K562 (cell line): ENCODE data around the gene AASDH. TPM values are rescaled to one million over a fixed set of nuclear protein-coding genes. Genes with fewer than 3 reads are reported as not detected.
A peak's percentile ranks its signal among the peaks of the same experiment; 100 is the strongest.

Experiments used
- CBX1 ChIP-seq: sonication (generic); IDR thresholded peaks from 2 replicates; pipeline ENCODE4 v1.6.1; 2016; ENCODE audit warnings: antibody characterized with exemption, low read depth, mild to moderate bottlenecking
- OTX1 ChIP-seq: fragments of 450-650 bp; formaldehyde crosslinking; IDR thresholded peaks from 2 replicates; pipeline ENCODE4 v1.4.0; 2022; ENCODE audit warnings: mild to moderate bottlenecking
- PHF8 ChIP-seq: fragments of 200-600 bp; sonication (generic); IDR thresholded peaks from 2 replicates; pipeline ENCODE4 v1.6.1; 2012; ENCODE audit warnings: mixed run types, mild to moderate bottlenecking, inconsistent platforms, low read length, moderate library complexity, borderline replicate concordance
- POLR2AphosphoS5 ChIP-seq: IDR thresholded peaks from 2 replicates; pipeline ENCODE4 v1.6.1; 2011; ENCODE audit warnings: mild to moderate bottlenecking, low read depth, low read length, moderate library complexity; ENCODE audit not compliant: control insufficient read depth, insufficient read depth
- SIN3A ChIP-seq, 2 experiments: fragments of 150-350 bp in 1 of 2; IDR thresholded peaks; 2 replicates each; pipeline ENCODE4 v1.6.1; 2011 to 2016; ENCODE audit warnings: borderline replicate concordance in 2 of 2, low read depth in 2 of 2, low read length in 2 of 2, mild to moderate bottlenecking in 2 of 2, moderate library complexity in 2 of 2; ENCODE audit not compliant: control insufficient read depth in 1 of 2
- SMARCA5 ChIP-seq: fragments of 450-650 bp; IDR thresholded peaks from 2 replicates; pipeline ENCODE4 v1.6.1; 2016
- TBP ChIP-seq: optimal IDR thresholded peaks from 2 replicates; pipeline ENCODE3; 2011; ENCODE audit warnings: low read depth, low read length, improper control_type of control experiment
- polyA plus RNA-seq, 8 experiments: library from polyadenylated mRNA; depleted of rRNA in 4 of 8; stranded (reverse) in 5 of 8; unstranded in 3 of 8; fragments of >200 nt; fragmentation: Nextera tagmentation in 2 of 8; fragmentation: Illumina TruSeq in 1 of 8; extraction: Ambion mirVana in 2 of 8; extraction: Trizol in 1 of 8; gene quantifications; 2 replicates each; pipeline versions ENCODE4 v1.2.1 to v1.2.3, GENCODE V29; 2011 to 2014; ENCODE audit warnings: inconsistent platforms in 1 of 8, missing spikeins in 1 of 8
- total RNA-seq, 7 experiments: library from RNA; depleted of rRNA in 6 of 7; stranded (reverse); fragments of >200 nt in 6 of 7; fragmentation: Illumina TruSeq in 2 of 7; extraction: Trizol in 2 of 7; gene quantifications; 2 replicates each; pipeline versions ENCODE4 v1.2.1 to v1.2.3, GENCODE V29; 2011 to 2021; ENCODE audit warnings: low replicate concordance in 1 of 7
- TF ChIP-seq, protein P1 (sequence below): fragments of 200-800 bp; sonication (Bioruptor generic); IDR thresholded peaks from 2 replicates; pipeline ENCODE4 v1.6.1; 2017; ENCODE audit warnings: missing genetic modification characterization, missing compliant biosample characterization
- TF ChIP-seq, protein P2 (sequence below): sonication (generic); formaldehyde crosslinking; IDR thresholded peaks from 2 replicates; pipeline ENCODE4 v1.8.0; 2022; ENCODE audit warnings: mild to moderate bottlenecking, missing genetic modification reagents
- TF ChIP-seq, protein P3 (sequence below): fragments of 250-450 bp; sonication (Bioruptor Pico); IDR thresholded peaks from 2 replicates; pipeline ENCODE4 v1.9.0; 2021; ENCODE audit warnings: mild to moderate bottlenecking, inconsistent platforms
- TF ChIP-seq, protein P4 (sequence below): fragments of 250-450 bp; sonication (Bioruptor Pico); IDR thresholded peaks from 2 replicates; pipeline ENCODE4 v1.8.0; 2021; ENCODE audit warnings: moderate library complexity, mild to moderate bottlenecking, inconsistent platforms
- TF ChIP-seq, protein P5 (sequence below): fragments of 250-450 bp; sonication (Bioruptor Pico); IDR thresholded peaks from 2 replicates; pipeline ENCODE4 v1.4.0; 2020; ENCODE audit warnings: mild to moderate bottlenecking

The AASDH gene
- total and polyA plus RNA-seq, 9 of the 15 experiments (the other 6 are each of a cell fraction or from before 2014, with no cell fraction given), result 8.6 to 29.7 (median 13.7) TPM

DNA sequence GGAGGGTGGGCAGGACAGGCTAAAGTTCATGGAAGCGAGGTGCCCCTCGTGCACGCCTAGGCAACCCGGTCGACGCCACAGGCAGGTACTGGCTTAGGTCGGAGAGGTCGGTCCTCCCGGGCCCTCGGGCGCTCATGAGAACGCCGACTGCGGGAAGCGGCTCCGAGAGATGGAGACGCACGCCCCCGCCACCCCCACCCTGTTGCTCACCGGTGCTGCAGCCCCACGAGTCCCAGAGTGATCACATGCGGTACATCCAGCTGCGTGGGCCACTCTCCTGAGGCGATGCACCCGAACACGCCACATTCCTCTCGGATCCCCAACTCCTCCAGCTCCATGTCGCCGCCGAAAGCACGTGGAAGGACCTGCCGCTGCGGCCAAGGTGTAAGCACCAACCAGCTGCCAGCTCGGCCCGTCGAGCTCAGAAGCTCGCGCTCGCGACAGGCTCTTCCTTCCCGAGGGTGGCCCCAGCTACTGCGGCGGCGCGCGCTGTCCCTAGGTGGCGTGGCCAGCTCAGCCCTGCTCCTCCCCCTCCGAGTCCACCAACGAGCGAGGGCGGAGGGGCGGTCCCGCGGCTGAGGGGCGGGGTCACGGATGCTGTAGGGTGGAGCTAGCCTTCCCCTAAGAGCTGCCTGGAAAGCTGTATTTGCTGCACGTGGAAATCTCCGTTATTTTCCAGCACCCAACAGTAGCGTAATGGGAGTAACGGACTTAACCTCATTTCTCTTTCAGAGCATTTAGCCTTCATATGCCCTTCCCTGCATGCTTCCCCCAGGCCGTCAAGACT lies 48.0 kb upstream of the AASDH start, which contains the start of gene PPAT (continued):
- TF ChIP-seq, protein P1, sequence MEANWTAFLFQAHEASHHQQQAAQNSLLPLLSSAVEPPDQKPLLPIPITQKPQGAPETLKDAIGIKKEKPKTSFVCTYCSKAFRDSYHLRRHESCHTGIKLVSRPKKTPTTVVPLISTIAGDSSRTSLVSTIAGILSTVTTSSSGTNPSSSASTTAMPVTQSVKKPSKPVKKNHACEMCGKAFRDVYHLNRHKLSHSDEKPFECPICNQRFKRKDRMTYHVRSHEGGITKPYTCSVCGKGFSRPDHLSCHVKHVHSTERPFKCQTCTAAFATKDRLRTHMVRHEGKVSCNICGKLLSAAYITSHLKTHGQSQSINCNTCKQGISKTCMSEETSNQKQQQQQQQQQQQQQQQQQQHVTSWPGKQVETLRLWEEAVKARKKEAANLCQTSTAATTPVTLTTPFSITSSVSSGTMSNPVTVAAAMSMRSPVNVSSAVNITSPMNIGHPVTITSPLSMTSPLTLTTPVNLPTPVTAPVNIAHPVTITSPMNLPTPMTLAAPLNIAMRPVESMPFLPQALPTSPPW (CRISPR knock-in tag), result peak; percentile 66; the same call in 1 of the 2 replicates
- no peak for TF ChIP-seq OTX1 (CRISPR knock-in tag)
- TF ChIP-seq, protein P2, sequence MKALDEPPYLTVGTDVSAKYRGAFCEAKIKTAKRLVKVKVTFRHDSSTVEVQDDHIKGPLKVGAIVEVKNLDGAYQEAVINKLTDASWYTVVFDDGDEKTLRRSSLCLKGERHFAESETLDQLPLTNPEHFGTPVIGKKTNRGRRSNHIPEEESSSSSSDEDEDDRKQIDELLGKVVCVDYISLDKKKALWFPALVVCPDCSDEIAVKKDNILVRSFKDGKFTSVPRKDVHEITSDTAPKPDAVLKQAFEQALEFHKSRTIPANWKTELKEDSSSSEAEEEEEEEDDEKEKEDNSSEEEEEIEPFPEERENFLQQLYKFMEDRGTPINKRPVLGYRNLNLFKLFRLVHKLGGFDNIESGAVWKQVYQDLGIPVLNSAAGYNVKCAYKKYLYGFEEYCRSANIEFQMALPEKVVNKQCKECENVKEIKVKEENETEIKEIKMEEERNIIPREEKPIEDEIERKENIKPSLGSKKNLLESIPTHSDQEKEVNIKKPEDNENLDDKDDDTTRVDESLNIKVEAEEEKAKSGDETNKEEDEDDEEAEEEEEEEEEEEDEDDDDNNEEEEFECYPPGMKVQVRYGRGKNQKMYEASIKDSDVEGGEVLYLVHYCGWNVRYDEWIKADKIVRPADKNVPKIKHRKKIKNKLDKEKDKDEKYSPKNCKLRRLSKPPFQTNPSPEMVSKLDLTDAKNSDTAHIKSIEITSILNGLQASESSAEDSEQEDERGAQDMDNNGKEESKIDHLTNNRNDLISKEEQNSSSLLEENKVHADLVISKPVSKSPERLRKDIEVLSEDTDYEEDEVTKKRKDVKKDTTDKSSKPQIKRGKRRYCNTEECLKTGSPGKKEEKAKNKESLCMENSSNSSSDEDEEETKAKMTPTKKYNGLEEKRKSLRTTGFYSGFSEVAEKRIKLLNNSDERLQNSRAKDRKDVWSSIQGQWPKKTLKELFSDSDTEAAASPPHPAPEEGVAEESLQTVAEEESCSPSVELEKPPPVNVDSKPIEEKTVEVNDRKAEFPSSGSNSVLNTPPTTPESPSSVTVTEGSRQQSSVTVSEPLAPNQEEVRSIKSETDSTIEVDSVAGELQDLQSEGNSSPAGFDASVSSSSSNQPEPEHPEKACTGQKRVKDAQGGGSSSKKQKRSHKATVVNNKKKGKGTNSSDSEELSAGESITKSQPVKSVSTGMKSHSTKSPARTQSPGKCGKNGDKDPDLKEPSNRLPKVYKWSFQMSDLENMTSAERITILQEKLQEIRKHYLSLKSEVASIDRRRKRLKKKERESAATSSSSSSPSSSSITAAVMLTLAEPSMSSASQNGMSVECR (CRISPR knock-in tag), result peak; percentile 83
- peak; percentile 76; the same call in 1 of the 2 replicates for TF ChIP-seq PHF8
- TF ChIP-seq TBP, result peak; percentile 69
- TF ChIP-seq, protein P3, sequence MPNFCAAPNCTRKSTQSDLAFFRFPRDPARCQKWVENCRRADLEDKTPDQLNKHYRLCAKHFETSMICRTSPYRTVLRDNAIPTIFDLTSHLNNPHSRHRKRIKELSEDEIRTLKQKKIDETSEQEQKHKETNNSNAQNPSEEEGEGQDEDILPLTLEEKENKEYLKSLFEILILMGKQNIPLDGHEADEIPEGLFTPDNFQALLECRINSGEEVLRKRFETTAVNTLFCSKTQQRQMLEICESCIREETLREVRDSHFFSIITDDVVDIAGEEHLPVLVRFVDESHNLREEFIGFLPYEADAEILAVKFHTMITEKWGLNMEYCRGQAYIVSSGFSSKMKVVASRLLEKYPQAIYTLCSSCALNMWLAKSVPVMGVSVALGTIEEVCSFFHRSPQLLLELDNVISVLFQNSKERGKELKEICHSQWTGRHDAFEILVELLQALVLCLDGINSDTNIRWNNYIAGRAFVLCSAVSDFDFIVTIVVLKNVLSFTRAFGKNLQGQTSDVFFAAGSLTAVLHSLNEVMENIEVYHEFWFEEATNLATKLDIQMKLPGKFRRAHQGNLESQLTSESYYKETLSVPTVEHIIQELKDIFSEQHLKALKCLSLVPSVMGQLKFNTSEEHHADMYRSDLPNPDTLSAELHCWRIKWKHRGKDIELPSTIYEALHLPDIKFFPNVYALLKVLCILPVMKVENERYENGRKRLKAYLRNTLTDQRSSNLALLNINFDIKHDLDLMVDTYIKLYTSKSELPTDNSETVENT (CRISPR knock-in tag), result peak; percentile 74; the same call in 1 of the 2 replicates
- peak; percentile 27; the same call in 1 of the 2 replicates for TF ChIP-seq CBX1
- TF ChIP-seq SIN3A (IDR thresholded peaks at IDR 0.05; ENCODE audit: borderline replicate concordance in 2 of 2, control insufficient read depth in 1 of 2, low read depth in 2 of 2, low read length in 2 of 2), result peak; percentile 74 to 94; a peak in 3 of 4 replicates
- TF ChIP-seq SMARCA5, result peak; percentile 31; the same call in 1 of the 2 replicates
- peak; percentile 44; the same call in 1 of the 2 replicates for TF ChIP-seq POLR2AphosphoS5
- TF ChIP-seq, protein P4, sequence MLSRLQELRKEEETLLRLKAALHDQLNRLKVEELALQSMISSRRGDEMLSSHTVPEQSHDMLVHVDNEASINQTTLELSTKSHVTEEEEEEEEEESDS (CRISPR knock-in tag), result no peak
- TF ChIP-seq, protein P5, sequence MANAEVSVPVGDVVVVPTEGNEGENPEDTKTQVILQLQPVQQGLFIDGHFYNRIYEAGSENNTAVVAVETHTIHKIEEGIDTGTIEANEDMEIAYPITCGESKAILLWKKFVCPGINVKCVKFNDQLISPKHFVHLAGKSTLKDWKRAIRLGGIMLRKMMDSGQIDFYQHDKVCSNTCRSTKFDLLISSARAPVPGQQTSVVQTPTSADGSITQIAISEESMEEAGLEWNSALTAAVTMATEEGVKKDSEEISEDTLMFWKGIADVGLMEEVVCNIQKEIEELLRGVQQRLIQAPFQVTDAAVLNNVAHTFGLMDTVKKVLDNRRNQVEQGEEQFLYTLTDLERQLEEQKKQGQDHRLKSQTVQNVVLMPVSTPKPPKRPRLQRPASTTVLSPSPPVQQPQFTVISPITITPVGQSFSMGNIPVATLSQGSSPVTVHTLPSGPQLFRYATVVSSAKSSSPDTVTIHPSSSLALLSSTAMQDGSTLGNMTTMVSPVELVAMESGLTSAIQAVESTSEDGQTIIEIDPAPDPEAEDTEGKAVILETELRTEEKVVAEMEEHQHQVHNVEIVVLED (CRISPR knock-in tag), result no peak; the same call in 1 of the 2 replicates
